T47D (cell line): ENCODE measurements around the gene NFATC1.

Experiments
- DNase-seq, 2 experiments: peaks; one replicate each; pipeline versions ENCODE4 v3.0.0 to v3.0.0-alpha.2; 2011 to 2012; ENCODE audit warnings: low read depth in 1 of 2, low spot score in 1 of 2
- JUND ChIP-seq: IDR thresholded peaks from 2 replicates; pipeline ENCODE4 v1.6.1; 2012; ENCODE audit warnings: low read depth
- in situ Hi-C: cut with HindIII; loops from 2 replicates; pipeline ENCODE4 v1.10.0; 2016; ENCODE audit warnings: low sequenced_read_pairs, low pct_unique_long_range_greater_than_20kb

Gene NFATC1

GRCh38 chr18:79567481-79568147 is 171.9 kb downstream of the NFATC1 start:
- in situ Hi-C loops = no loop called here
- DNase-seq = peak in 1 of 2 experiments; percentile 13
- no peak for TF ChIP-seq JUND

- in situ Hi-C loops = no loop called here
- DNase-seq = no peak
- no peak for TF ChIP-seq JUND
These were observed 172.9 kb downstream of the NFATC1 start for GRCh38 chr18:79568543-79569205.

- in situ Hi-C loops = no loop called here
- no peak for DNase-seq
- no peak for TF ChIP-seq JUND
These were observed 174.0 kb downstream of the NFATC1 start for GRCh38 chr18:79569720-79570119.

- in situ Hi-C loops = no loop called here
- DNase-seq = no peak
- TF ChIP-seq JUND = no peak
These were observed 174.8 kb downstream of the NFATC1 start for GRCh38 chr18:79570266-79571201.

- no peak for DNase-seq
- no peak for TF ChIP-seq JUND
- in situ Hi-C loops = no loop called here
These were observed 175.7 kb downstream of the NFATC1 start for GRCh38 chr18:79571211-79572092.

GRCh38 chr18:79572093-79572780 is 176.5 kb downstream of the NFATC1 start:
- no peak for TF ChIP-seq JUND
- in situ Hi-C loops = no loop called here
- DNase-seq = no peak

- DNase-seq = no peak
- in situ Hi-C loops = no loop called here
- no peak for TF ChIP-seq JUND
These were observed 177.2 kb downstream of the NFATC1 start for GRCh38 chr18:79572848-79573451.

GRCh38 chr18:79573921-79574491 is 178.3 kb downstream of the NFATC1 start:
- DNase-seq = no peak
- in situ Hi-C loops = no loop called here
- no peak for TF ChIP-seq JUND

- no peak for TF ChIP-seq JUND
- in situ Hi-C loops = no loop called here
These were observed 179.3 kb downstream of the NFATC1 start for GRCh38 chr18:79574938-79575525.

GRCh38 chr18:79575891-79576685 is 180.4 kb downstream of the NFATC1 start:
- peak in 1 of 2 experiments; percentile 24 for DNase-seq
- in situ Hi-C loops = no loop called here
- no peak for TF ChIP-seq JUND

More at GRCh38 chr18:79574938-79575525, 179.3 kb downstream of the NFATC1 start:
- DNase-seq = no peak
